Measurements from ENCODE around the gene AGFG1.

AGFG1 gene

GRCh38 chr2:227450311-227450841 is 21.6 kb upstream of the AGFG1 start:
- Histone ChIP-seq H3K27ac (ENCODE audit: low read depth, low read length) (no peak overlapping the region), H3K79me1 (ENCODE audit: low read length) (no peaks in the 10 kb centered on the region), H3K18ac (ENCODE audit: low read length) (no peak overlapping the region), H3K36me3 (ENCODE audit: control insufficient read depth, insufficient read depth, low read length) (no peaks in the 10 kb centered on the region), H4K5ac (ENCODE audit: low read length) (no peak overlapping the region), H3K4me3 (ENCODE audit: low read length) (no peak overlapping the region), H3K56ac (ENCODE audit: low read length) (no peak overlapping the region), H3K4me2 (ENCODE audit: low read length) (no peak overlapping the region), H3K4ac (ENCODE audit: low read depth, low read length) (no peak overlapping the region), H3K9ac (ENCODE audit: low read length) (no peak overlapping the region), H3K79me2 (ENCODE audit: control insufficient read depth, insufficient read depth, low read length) (no peaks in the 10 kb centered on the region), H4K8ac (ENCODE audit: low read depth, low read length) (no peak overlapping the region), H2BK120ac (ENCODE audit: low read depth, low read length) (no peak overlapping the region), H3K27me3 (ENCODE audit: insufficient read depth, low read length, poor library complexity) (no peaks in the 10 kb centered on the region), H3K23ac (ENCODE audit: low read length) (no peak overlapping the region), H2BK5ac (ENCODE audit: low read length) (no peak overlapping the region), H2AK5ac (ENCODE audit: low read length) (no peak overlapping the region), H2BK15ac (replicated peaks; ENCODE audit: low read depth) (no peak overlapping the region), H3K4me1 (ENCODE audit: control insufficient read depth, low read depth, low read length) (no peaks in the 10 kb centered on the region)
- WGBS (ENCODE audit: extremely low coverage, insufficient coverage, low lambda C conversion rate): no CpG with 5 or more reads among the region's 5 CpGs
- no peak for DNase-seq

- no peak overlapping the region for H4K5ac ChIP-seq (ENCODE audit: low read length)
- no peaks in the 10 kb centered on the region for H3K79me2 ChIP-seq (ENCODE audit: control insufficient read depth, insufficient read depth, low read length)
- no peak overlapping the region for H3K9ac ChIP-seq (ENCODE audit: low read length)
- H3K4me1 ChIP-seq (ENCODE audit: control insufficient read depth, low read depth, low read length): no peaks in the 10 kb centered on the region
- no peak overlapping the region for H3K4ac ChIP-seq (ENCODE audit: low read depth, low read length)
- H3K56ac ChIP-seq (ENCODE audit: low read length): no peak overlapping the region
- H3K18ac ChIP-seq (ENCODE audit: low read length): no peak overlapping the region
- DNase-seq: no peak
- H4K8ac ChIP-seq (ENCODE audit: low read depth, low read length): no peak overlapping the region
- H3K23ac ChIP-seq (ENCODE audit: low read length): no peak overlapping the region
- no peaks in the 10 kb centered on the region for H3K36me3 ChIP-seq (ENCODE audit: control insufficient read depth, insufficient read depth, low read length)
- no peak overlapping the region for H2AK5ac ChIP-seq (ENCODE audit: low read length)
- H3K27me3 ChIP-seq (ENCODE audit: insufficient read depth, low read length, poor library complexity): no peaks in the 10 kb centered on the region
- H3K4me2 ChIP-seq (ENCODE audit: low read length): no peak overlapping the region
- H3K79me1 ChIP-seq (ENCODE audit: low read length): no peaks in the 10 kb centered on the region
- H2BK15ac ChIP-seq (replicated peaks; ENCODE audit: low read depth): no peak overlapping the region
- H3K4me3 ChIP-seq (ENCODE audit: low read length): no peak overlapping the region
- no peak overlapping the region for H2BK120ac ChIP-seq (ENCODE audit: low read depth, low read length)
- no peak overlapping the region for H2BK5ac ChIP-seq (ENCODE audit: low read length)
- WGBS (ENCODE audit: extremely low coverage, insufficient coverage, low lambda C conversion rate): no CpG with 5 or more reads among the region's 5 CpGs
- no peak overlapping the region for H3K27ac ChIP-seq (ENCODE audit: low read depth, low read length)
These were observed 20.9 kb upstream of the AGFG1 start for GRCh38 chr2:227450926-227451654.

DNA sequence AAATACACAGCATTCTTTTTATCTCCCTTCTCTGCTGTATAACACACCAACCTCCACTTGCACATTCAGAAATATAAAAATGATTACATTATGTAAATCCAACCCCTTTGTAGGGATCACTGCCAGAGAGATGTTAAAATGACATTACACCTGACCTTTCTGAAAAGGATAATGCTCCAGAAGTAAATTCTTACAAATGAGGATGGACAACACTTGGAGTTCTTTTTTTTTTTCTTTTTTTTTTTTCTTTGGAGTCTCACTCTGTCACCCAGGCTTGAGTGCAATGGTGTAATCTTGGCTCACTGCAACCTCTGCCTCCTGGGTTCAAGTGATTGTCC is 20.3 kb upstream of the AGFG1 start:
- no peak overlapping the region for H2BK5ac ChIP-seq (ENCODE audit: low read length)

DNA sequence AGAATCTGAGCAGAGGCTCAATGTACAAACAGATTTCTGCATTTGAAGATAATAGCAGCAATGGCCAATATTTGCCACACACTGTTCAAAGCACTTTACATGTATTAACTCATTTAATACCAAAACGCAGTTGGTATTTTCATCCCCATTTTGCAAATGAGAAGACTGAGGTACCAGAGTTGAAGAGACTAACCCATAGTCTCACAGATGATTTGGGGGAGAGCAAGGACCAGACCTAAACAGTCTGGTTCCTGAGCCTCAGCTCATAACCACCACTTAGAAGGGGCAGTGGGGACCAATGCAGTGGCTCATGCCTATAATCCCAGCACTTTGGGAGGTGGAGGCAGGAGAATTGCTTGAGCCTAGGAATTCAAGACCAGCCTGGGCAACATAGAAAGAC is 18.1 kb upstream of the AGFG1 start:
- Histone ChIP-seq H3K4me1 (ENCODE audit: control insufficient read depth, low read depth, low read length) (no peaks in the 10 kb centered on the region), H3K27ac (ENCODE audit: low read depth, low read length) (no peak overlapping the region), H2AK5ac (ENCODE audit: low read length) (no peak overlapping the region), H4K8ac (ENCODE audit: low read depth, low read length) (no peak overlapping the region), H3K23ac (ENCODE audit: low read length) (no peak overlapping the region), H3K9ac (ENCODE audit: low read length) (no peak overlapping the region), H3K4me3 (ENCODE audit: low read length) (no peak overlapping the region), H2BK15ac (replicated peaks; ENCODE audit: low read depth) (no peak overlapping the region), H3K56ac (ENCODE audit: low read length) (no peak overlapping the region), H4K5ac (ENCODE audit: low read length) (no peak overlapping the region), H2BK5ac (ENCODE audit: low read length) (no peak overlapping the region), H3K18ac (ENCODE audit: low read length) (no peak overlapping the region), H2BK120ac (ENCODE audit: low read depth, low read length) (no peak overlapping the region), H3K79me1 (ENCODE audit: low read length) (no peaks in the 10 kb centered on the region), H3K27me3 (ENCODE audit: insufficient read depth, low read length, poor library complexity) (no peaks in the 10 kb centered on the region), H3K4ac (ENCODE audit: low read depth, low read length) (no peak overlapping the region), H3K79me2 (ENCODE audit: control insufficient read depth, insufficient read depth, low read length) (no peaks in the 10 kb centered on the region), H3K36me3 (ENCODE audit: control insufficient read depth, insufficient read depth, low read length) (no peaks in the 10 kb centered on the region), H3K4me2 (ENCODE audit: low read length) (no peak overlapping the region)
- no CpG with 5 or more reads among the region's 1 CpG for WGBS (ENCODE audit: extremely low coverage, insufficient coverage, low lambda C conversion rate)
- no peak for DNase-seq

More for the DNA sequence above, 20.3 kb upstream of the AGFG1 start:
- Histone ChIP-seq H3K79me2 (ENCODE audit: control insufficient read depth, insufficient read depth, low read length) (no peaks in the 10 kb centered on the region), H2BK120ac (ENCODE audit: low read depth, low read length) (no peak overlapping the region), H2AK5ac (ENCODE audit: low read length) (no peak overlapping the region), H3K23ac (ENCODE audit: low read length) (no peak overlapping the region), H4K8ac (ENCODE audit: low read depth, low read length) (no peak overlapping the region), H3K36me3 (ENCODE audit: control insufficient read depth, insufficient read depth, low read length) (no peaks in the 10 kb centered on the region), H3K18ac (ENCODE audit: low read length) (no peak overlapping the region), H3K27me3 (ENCODE audit: insufficient read depth, low read length, poor library complexity) (no peaks in the 10 kb centered on the region), H3K79me1 (ENCODE audit: low read length) (no peaks in the 10 kb centered on the region), H3K4ac (ENCODE audit: low read depth, low read length) (no peak overlapping the region), H2BK15ac (replicated peaks; ENCODE audit: low read depth) (no peak overlapping the region), H3K4me2 (ENCODE audit: low read length) (no peak overlapping the region), H4K5ac (ENCODE audit: low read length) (no peak overlapping the region), H3K56ac (ENCODE audit: low read length) (no peak overlapping the region), H3K27ac (ENCODE audit: low read depth, low read length) (no peak overlapping the region), H3K9ac (ENCODE audit: low read length) (no peak overlapping the region), H3K4me1 (ENCODE audit: control insufficient read depth, low read depth, low read length) (no peaks in the 10 kb centered on the region), H3K4me3 (ENCODE audit: low read length) (no peak overlapping the region)
- DNase-seq: no peak

DNA sequence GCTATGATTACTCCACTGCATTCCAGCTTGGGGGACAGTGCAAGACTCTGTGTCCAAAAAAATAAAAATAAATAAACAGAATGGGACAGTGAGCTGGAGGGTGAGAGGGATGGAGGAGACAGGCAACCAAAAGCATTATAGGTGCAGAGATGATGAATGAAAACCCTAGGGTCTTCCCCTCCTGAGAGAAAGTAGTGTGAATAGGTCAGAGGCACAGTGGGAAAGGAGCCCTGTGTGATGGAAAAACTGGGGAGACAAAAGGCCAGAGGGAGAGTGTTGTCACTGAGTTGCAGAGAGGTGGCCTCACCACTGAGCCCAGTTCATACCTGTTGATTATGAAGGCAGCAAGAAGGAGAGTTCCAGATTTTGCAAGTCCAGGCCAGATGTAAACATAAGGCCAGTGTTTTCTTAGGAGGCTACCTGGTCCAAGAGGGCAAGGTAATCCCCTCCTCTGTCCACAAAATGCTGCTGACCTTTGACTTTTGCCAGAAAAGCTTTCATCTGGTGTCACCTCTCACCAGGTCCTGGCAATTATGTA is 17.6 kb upstream of the AGFG1 start:
- DNase-seq: no peak
- Histone ChIP-seq H3K56ac (ENCODE audit: low read length) (no peak overlapping the region), H3K79me2 (ENCODE audit: control insufficient read depth, insufficient read depth, low read length) (no peaks in the 10 kb centered on the region), H3K36me3 (ENCODE audit: control insufficient read depth, insufficient read depth, low read length) (no peaks in the 10 kb centered on the region), H3K4me3 (ENCODE audit: low read length) (no peak overlapping the region), H2BK120ac (ENCODE audit: low read depth, low read length) (no peak overlapping the region), H3K23ac (ENCODE audit: low read length) (no peak overlapping the region), H2BK15ac (replicated peaks; ENCODE audit: low read depth) (no peak overlapping the region), H3K9ac (ENCODE audit: low read length) (no peak overlapping the region), H4K5ac (ENCODE audit: low read length) (no peak overlapping the region), H3K4me2 (ENCODE audit: low read length) (no peak overlapping the region), H2AK5ac (ENCODE audit: low read length) (no peak overlapping the region), H2BK5ac (ENCODE audit: low read length) (no peak overlapping the region), H3K27me3 (ENCODE audit: insufficient read depth, low read length, poor library complexity) (no peaks in the 10 kb centered on the region), H3K4ac (ENCODE audit: low read depth, low read length) (no peak overlapping the region), H3K4me1 (ENCODE audit: control insufficient read depth, low read depth, low read length) (no peaks in the 10 kb centered on the region), H3K18ac (ENCODE audit: low read length) (no peak overlapping the region), H3K27ac (ENCODE audit: low read depth, low read length) (no peak overlapping the region), H3K79me1 (ENCODE audit: low read length) (no peaks in the 10 kb centered on the region), H4K8ac (ENCODE audit: low read depth, low read length) (no peak overlapping the region)

GRCh38 chr2:227455200-227455599 is 16.8 kb upstream of the AGFG1 start:
- no peaks in the 10 kb centered on the region for H3K4me1 ChIP-seq (ENCODE audit: control insufficient read depth, low read depth, low read length)
- no peak overlapping the region for H3K18ac ChIP-seq (ENCODE audit: low read length)
- no CpG with 5 or more reads among the region's 2 CpGs for WGBS (ENCODE audit: extremely low coverage, insufficient coverage, low lambda C conversion rate)
- H3K56ac ChIP-seq (ENCODE audit: low read length): no peak overlapping the region
- H3K27me3 ChIP-seq (ENCODE audit: insufficient read depth, low read length, poor library complexity): no peaks in the 10 kb centered on the region
- H3K79me1 ChIP-seq (ENCODE audit: low read length): no peaks in the 10 kb centered on the region
- H2BK120ac ChIP-seq (ENCODE audit: low read depth, low read length): no peak overlapping the region
- no peak overlapping the region for H3K4me3 ChIP-seq (ENCODE audit: low read length)
- no peak for DNase-seq
- H3K4ac ChIP-seq (ENCODE audit: low read depth, low read length): no peak overlapping the region
- H3K23ac ChIP-seq (ENCODE audit: low read length): no peak overlapping the region
- no peak overlapping the region for H3K9ac ChIP-seq (ENCODE audit: low read length)
- H4K8ac ChIP-seq (ENCODE audit: low read depth, low read length): no peak overlapping the region
- H3K27ac ChIP-seq (ENCODE audit: low read depth, low read length): no peak overlapping the region
- H4K5ac ChIP-seq (ENCODE audit: low read length): no peak overlapping the region
- H2BK15ac ChIP-seq (replicated peaks; ENCODE audit: low read depth): no peak overlapping the region
- no peak overlapping the region for H2BK5ac ChIP-seq (ENCODE audit: low read length)
- H3K79me2 ChIP-seq (ENCODE audit: control insufficient read depth, insufficient read depth, low read length): no peaks in the 10 kb centered on the region
- no peak overlapping the region for H2AK5ac ChIP-seq (ENCODE audit: low read length)
- no peaks in the 10 kb centered on the region for H3K36me3 ChIP-seq (ENCODE audit: control insufficient read depth, insufficient read depth, low read length)
- no peak overlapping the region for H3K4me2 ChIP-seq (ENCODE audit: low read length)
